ENCODE data around the gene TRIP13. TPM values are rescaled to one million over a fixed set of nuclear protein-coding genes. Genes with fewer than 3 reads are reported as not detected.

TRIP13 gene
- polyA plus RNA-seq, 10 donors = 6.5 to 14.2 (median 8.6) TPM

- DNase-seq = no peak
These were observed 60.0 kb downstream of the TRIP13 start for GRCh38 chr5:952597-953271.

GRCh38 chr5:953535-954449 lies 61.1 kb downstream of the TRIP13 start:
- DNase-seq = no peak

GRCh38 chr5:955886-956761 lies 63.4 kb downstream of the TRIP13 start:
- no peak for DNase-seq

- DNase-seq = peak; percentile 76 to 89 (median 89)
These were observed 64.5 kb downstream of the TRIP13 start for GRCh38 chr5:956941-957747.

- DNase-seq = peak in 1 of 3 donors; percentile 50
These were observed 65.2 kb downstream of the TRIP13 start for GRCh38 chr5:957748-958485.

GRCh38 chr5:958701-959571 lies 66.3 kb downstream of the TRIP13 start:
- DNase-seq = peak in 1 of 3 donors; percentile 66

GRCh38 chr5:959581-960531 lies 67.2 kb downstream of the TRIP13 start:
- no peak for DNase-seq

- no peak for DNase-seq
These were observed 67.9 kb downstream of the TRIP13 start for GRCh38 chr5:960551-960950.

GRCh38 chr5:961002-961710 lies 68.5 kb downstream of the TRIP13 start:
- no peak for DNase-seq

- no peak for DNase-seq
These were observed 69.1 kb downstream of the TRIP13 start for GRCh38 chr5:961711-962240.

GRCh38 chr5:962386-962785 lies 69.7 kb downstream of the TRIP13 start:
- no peak for DNase-seq

GRCh38 chr5:962801-963200 lies 70.1 kb downstream of the TRIP13 start:
- no peak for DNase-seq

GRCh38 chr5:963310-963672 lies 70.6 kb downstream of the TRIP13 start:
- DNase-seq = no peak

- DNase-seq = peak; percentile 62 to 89 (median 73)
These were observed 71.2 kb downstream of the TRIP13 start for GRCh38 chr5:963673-964531.

GRCh38 chr5:964821-965220 lies 72.1 kb downstream of the TRIP13 start:
- DNase-seq = no peak

All from muscle of back (tissue), 11 donors.